CD4-positive, alpha-beta T cell treated with Interleukin-1 beta for 1 hour (primary cell): Measurements from ENCODE around the gene PIK3R5.
A peak's percentile ranks its signal among the peaks of the same experiment; 100 is the strongest.

Experiments
- DNase-seq, 2 donors: peaks; one replicate each; pipeline ENCODE4 v3.0.0-alpha.2; 2020 to 2022

PIK3R5 gene

DNA sequence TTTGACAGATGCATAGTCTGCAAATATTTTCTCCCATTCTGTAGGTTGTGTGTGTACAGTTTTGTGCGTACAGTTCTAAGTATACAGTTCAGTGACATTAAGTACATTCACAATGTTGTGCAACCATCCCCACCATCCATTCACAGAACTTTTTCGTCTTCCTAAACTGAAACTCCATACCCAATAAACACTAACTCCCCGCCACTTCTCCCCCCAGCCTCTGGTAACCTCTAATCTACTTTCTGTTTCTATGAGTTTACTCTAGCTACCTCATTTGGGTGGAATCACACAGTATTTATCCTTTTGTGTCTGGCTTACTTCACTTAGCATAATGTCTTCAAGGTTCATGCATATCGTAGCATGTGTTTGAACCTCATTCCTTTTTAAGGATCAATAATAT, 14.3 kb downstream of the PIK3R5 start:
- peak in 1 of 2 donors; percentile 28 for DNase-seq

DNA sequence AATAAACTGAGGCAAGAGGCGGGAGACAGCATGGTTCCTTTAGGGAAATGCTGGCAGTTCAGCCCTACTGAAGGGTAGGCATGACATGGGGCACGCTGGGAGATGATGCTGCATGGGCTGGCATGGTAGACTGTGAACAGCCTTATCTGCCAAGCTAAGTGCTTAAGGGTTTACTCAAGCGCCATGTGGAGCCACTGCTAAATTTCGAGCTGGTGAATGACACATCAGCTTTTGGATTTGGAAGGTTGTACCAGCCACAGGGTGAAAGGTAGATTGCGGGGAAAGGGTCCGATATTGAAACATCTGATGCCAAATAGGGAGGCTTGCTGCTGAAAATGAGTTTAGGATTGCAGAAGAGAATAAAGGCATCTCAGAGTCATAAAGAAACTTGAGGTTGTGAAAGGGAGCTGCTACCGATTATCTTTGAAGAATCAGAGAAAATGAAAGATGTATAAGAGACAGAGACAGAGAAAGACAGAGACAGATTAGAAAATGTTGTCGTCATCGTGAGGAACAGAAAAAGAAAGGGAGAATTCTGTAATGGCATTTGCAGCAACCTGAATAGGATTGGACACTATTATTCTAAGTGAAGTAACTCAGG, 16.3 kb downstream of the PIK3R5 start:
- no peak for DNase-seq

DNA sequence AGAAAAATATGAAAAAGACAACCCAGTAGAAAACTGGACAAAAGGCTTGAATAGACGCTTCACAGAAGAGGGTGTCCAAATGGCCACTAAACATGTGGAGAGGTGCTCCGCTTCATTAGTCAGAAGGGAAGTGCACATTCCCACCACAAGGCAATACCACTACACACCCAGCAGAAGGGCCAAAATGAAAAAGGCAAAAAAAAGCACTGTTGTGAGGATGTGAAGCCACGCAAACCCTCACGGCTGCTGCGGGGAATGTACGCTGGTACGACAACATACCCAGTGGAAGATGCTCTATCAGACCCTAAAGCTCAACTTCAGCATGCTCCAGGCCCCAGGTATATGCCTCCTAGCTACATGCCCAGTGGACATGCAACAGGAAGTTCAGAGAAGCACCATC, 17.0 kb downstream of the PIK3R5 start:
- no peak for DNase-seq

DNA sequence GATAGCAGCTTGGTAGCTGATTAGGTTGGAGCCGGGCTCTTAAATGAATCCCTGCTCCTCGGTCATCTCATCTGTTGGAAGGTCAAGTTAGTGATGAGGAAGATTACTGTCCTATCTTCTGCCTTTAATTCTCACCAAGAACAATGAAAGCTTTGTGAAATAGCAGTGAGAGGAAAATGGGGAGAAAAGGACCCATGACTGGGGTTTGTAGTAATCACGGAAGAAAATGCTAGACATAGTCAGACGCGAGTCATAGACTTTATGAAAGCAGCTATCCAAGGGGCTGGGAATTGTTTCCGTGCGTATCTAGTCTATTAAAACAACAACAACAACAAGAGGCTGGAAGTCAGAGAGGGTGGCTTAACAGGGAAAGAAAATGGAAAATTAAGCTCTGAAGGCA, 18.3 kb downstream of the PIK3R5 start:
- DNase-seq = no peak

DNA sequence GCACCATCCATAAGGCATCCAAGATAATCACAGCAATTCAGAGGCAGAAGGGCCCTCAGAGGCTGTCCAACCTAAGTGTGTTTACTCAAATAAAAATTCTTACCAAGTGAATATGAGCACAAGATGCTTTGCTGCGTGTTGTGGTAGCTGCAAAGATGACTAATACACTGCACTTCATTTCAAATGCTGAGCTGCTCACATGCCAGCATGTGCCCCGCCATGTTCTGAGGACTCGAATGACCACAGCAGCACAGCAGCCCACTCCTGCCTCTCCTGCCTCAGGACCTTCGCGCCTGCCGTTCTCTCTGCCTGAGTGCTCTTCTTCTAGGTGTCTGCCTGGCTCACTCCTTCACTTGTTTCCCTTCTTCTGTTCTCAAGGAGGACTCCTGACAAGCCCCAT, 19.0 kb downstream of the PIK3R5 start:
- no peak for DNase-seq

DNA sequence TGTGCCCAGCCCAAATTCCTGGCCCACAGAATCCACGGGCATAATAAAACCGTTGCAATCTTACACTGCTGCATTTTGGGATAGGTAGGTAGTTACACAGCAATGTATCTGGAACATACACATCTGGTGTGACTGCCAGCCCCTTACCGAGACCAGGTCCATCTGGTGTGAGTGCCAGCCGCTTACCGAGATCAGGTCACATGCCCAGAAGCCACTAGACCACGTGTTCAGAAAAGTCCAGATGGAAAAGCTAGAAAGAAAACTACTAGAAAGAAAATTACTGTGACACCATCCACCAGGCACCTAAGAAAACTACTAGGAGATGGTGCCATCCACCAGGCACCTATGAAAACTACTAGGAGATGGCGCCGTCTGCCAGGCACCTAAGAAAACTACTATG, 19.4 kb downstream of the PIK3R5 start:
- DNase-seq = no peak

DNA sequence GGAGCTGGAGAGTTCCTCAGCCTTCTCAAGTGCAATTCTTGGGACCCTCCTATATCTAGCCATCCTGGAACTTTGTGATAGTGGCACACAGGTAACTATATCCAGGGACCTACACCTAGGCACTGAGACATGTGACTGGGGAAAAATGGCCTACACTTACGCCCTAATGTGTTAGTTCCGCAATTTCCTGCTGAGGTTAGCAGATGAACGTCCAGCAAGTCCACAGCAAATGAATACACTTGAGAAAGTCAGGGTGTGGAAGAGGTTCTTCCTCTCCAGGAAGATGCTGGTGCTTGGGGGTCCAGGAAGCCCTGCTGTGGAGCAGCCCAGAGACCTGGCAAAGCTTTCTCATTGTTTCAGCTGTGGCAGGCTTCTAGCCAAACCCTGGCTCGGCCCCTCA, 20.8 kb downstream of the PIK3R5 start:
- no peak for DNase-seq

DNA sequence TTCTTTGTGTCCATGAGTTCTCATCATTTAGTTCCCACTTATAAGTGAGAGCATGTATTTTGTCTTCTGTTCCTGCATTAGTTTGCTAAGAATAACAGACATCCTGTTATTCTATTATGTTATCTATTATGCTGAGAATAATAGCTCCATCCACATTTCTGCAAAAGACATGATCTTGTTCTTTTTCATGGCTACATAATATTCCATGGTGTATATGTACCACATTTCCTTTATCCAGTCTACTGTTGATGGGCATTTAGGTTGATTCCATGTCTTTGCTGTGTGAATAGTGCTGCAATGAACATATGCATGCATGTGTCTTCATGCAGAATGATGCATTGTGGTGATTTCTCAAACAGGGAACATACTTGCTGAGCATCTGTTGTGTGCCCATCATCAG, 21.4 kb downstream of the PIK3R5 start:
- DNase-seq = no peak

DNA sequence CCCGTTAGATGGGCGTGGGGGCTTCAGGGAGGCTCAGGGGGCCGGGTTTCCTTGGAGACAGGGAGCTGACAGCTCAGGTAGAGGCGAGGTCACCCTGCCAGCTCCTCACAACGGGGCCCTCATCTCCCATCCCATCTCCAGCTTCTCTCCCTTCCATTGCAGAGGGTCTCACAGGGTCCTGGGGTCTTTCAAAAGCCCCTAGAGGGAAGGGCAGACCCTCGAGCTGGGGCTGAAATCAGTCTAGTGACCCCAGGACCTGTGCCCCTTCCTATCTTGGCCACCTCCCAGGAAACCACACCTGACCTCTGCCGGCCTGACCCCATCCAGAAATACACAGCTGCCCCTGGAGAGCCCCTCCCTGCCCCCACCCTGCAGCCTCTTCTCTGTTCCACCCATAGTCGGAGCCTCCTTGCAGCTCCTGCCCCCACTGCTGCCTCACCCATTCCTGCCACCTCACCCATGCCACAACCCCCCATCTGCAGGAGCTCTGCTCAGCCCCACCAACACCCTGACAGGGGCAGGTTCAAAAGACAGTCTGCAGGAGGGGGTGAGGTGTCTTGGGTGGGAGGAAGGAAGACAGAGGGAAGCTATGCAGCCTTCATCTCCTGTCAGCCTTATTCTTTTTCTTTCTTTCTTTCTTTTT, 23.4 kb downstream of the PIK3R5 start:
- peak; percentile 52 to 56 for DNase-seq

DNA sequence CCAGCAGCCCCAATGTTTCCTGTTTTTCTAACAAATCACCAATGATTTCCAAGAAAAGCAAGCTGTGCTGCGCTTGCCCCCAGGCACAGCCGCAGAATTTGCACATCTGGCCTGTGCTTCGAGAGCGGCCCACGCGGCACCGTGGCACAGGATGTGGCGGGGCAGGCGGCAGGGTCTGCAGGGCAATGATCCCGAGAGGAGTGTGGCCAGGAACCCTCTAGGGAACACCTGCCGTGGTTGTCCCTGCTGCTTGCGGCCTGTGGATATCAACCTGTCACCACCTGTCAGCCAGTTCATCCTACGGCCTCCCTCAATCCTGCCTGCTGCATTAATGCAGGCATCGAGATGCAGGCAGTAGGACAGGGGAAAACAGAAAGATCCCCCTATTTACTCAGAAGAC, 24.0 kb downstream of the PIK3R5 start:
- DNase-seq = peak; percentile 64 to 70

DNA sequence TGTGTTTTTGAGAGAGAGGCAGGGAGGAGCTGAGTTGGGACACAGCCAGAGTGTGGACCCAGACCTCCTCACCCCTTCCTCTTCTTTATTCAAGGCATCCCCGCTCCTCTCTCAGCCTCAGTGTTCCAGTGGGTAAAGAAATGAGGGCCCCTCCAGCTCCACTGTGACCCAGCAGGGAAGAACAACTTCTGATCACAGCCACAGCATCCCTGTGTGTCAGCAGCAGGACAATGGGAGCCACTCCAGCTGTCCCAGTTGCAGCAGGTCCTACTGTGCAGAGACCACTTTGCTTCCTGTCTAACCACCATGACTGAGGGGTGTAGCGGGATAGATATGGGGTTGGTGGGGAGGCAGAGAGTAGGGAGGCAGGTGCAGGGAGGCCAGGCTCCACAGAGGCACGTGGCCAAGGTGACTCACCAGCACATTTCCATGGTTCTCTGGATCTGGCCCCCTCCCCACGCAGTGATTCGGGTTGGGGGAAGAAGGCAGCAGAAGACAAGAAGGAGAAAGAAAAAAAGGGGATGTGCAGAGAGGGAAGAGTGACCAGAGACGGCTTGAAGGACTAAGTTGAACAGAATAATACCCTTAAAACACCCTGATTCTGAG, 24.5 kb downstream of the PIK3R5 start:
- DNase-seq = no peak

DNA sequence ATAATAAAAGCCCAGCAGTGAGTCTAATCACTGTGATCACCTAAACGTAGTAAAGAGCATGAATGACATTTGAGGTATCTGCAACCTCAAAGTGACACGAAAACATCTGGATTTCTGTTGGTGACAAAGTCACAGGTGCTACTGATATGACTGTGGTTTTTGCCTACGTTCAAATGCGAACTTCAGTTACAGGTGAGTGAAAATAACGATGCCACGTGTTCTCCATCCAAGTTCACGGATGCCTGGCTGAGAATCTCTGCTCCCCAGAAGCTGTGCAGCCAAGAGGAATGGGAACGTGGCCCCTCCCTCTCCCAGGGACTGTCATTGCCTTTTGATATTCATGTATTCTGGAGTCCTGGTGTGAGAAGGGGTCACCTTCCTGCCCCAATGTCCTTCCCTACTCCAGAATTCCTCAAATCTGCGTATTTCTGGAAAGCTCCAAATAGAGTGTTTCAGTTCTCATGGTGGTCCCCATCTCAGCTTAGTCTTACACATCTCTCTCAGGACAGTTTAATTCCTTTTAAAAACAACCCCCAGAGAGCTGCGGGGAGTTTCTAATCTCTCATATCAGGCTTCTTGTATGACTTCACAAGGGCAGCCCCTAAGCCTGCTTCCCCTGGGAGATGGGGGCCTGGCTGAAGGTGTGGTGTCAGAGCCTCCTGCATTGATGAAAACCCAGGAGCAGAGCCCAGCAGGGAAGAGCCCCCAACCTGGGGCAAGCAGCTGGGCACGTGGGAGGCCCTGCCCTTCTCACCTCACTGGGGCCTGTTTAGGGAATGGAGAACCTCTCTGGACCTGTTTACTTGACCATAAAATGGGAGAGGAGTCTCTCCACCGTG, 25.8 kb downstream of the PIK3R5 start:
- DNase-seq = peak in 1 of 2 donors; percentile 47

DNA sequence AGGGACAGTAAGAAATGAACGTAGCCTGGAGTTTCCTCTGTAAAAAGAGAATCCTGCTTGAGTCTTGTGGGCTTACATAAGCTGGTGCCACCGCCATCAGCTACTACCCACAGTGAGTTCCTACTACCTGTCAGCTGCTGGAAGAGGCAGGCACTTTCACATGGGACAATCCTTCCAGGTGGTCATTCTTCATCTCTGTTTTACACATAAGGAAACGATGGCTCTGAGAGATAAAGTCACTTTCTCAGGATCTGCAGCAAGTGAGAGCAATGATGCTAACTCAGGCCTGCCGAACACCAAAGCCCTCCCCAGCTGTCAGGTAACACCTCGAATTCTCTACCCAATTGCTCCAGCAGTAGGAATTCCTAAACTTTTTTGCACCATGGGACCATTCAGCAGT, 26.6 kb downstream of the PIK3R5 start:
- DNase-seq = no peak

DNA sequence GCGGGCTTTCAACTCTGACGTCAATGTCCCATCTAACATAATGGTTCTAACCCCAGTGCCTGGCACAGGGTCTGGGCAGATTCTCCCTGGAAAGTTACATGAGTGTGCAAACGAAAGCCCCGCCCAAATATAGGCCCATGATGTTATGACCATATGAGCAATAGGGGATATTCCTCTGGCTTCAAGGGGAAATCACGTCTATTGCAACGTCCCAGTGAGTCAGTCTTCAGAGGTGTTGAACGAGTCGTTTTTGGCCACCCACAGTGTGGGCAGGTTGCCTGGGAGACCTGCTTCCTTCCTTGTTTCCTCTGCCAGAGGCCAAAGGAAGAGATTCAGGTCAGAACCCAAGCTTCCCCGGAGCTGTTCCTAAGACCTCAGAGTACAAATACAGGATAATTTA, 30.3 kb downstream of the PIK3R5 start:
- peak; percentile 71 to 85 for DNase-seq

DNA sequence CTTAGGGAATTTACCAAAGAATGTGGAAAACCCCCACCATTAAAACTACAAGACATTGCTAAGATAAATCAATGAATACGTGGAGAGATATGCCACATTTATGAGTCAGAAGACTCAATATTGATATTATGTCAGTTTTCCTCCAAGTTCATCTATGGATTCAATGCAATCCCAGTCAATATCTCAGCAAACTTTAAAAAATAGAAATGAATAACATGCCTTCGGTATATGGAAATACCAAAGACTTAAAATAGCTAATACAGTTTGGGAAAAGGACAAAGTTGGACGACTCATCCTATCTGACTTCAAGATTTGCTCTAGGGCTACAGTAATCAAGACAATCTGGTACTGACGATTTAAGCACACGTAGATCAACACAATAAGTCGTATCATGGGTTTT, 31.2 kb downstream of the PIK3R5 start:
- DNase-seq = no peak

DNA sequence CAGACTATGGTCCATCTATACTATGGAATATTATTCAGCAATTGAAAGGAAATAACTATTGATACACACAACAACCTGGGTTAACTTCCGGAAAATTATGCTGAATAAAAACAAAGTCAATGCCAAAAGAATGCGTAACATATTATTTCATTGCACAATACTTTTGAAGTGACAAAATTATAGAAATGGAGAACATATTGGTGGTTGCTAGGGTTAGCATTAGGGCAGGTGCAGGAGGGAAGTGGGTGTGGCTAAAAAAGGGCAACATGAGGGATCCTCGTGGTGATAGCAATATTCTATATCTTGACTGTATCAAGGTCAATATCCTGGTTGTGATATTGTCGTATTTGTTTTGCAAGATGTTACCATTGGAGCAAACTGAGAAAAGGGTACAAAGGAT, 34.9 kb downstream of the PIK3R5 start:
- no peak for DNase-seq

DNA sequence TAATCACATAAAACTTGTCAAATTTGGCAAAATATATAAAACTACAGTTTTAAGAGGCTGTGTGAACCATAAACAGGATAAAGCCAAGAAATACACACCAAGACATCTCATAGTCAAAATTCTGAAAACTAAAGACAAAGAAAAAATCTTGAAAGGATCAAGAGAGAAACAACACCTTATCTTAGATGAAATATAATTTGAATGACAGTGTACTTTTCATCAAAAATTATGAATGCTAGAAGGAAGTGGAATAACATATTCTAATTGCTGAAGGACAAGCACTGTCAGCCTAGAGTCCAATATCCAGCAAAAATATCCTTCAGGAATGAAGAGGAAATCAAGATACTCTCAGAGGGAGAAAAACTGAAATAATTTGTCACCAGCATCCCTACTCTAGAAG, 37.2 kb downstream of the PIK3R5 start:
- DNase-seq = no peak

DNA sequence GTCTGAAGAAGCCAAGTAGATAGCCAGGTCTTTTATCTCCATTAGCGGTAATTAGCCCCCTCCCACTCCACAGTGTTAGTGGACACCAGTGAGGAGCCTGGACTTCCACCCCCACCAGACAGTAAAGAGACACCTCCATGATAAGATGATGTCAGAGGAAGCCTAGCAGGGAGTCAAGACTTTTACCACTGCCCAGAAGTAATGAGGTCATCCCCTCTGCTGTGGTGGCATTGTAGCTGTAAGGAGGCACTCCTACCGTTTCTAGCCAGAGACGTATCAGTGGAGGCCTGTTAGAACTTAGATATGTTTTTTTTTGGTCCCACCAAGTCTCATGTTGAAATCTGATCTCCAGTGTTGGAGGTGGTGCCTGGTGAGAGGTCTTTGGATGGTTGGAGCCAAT, 38.1 kb downstream of the PIK3R5 start:
- no peak for DNase-seq

DNA sequence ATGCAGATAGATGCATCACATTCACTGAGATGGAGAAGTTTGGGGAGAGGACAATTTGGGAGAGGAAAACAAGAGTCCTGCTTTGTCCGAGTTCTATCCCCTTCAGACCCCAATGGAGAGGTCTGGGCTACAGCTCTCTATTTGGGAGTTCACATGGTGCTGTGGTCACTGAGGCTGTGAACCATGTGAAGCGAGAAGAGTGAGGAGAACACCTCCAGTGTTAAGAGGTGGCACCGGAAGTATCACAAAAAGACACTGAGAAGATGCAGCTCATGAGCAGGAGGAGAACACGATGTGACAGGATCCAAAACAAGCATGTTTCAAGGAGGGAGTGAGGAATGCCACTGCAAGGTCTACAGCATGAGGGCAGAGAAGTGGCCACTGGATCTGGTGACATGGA, 39.7 kb downstream of the PIK3R5 start:
- peak in 1 of 2 donors; percentile 32 for DNase-seq

DNA sequence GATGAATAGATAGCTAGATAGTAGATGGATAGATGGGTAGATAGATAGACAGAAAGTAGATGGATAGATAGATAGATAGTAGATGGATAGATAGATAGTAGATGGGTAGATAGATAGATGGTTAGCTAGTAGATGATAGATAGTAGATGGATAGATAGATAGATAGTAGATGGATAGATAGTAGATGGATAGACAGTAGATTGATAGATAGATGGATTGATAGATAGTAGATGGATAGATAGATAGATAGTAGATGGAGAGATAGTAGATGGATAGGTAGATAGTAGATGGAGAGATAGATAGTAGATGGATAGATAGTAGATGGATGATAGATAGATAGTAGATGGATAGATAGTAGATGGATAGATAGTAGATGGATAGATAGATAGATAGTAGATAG, 40.4 kb downstream of the PIK3R5 start:
- no peak for DNase-seq

DNA sequence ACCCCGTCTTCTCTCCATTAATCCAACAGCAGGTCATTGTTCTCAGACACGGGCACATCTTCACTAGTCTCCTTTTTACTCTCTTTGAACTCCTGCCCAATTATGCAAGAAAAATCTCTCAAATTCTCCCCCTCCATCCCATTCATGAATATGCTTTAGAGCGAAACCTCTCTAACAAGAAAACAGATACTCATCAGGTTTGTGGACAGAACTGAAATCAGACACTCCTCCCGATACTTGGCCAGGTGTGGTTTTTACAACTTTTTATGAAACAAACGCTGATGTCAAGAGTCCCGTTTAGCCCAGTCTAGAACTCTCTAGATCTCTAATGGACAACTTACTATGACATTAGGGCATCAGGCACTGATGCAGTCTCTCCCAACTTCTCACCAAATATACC, 40.9 kb downstream of the PIK3R5 start:
- no peak for DNase-seq

DNA sequence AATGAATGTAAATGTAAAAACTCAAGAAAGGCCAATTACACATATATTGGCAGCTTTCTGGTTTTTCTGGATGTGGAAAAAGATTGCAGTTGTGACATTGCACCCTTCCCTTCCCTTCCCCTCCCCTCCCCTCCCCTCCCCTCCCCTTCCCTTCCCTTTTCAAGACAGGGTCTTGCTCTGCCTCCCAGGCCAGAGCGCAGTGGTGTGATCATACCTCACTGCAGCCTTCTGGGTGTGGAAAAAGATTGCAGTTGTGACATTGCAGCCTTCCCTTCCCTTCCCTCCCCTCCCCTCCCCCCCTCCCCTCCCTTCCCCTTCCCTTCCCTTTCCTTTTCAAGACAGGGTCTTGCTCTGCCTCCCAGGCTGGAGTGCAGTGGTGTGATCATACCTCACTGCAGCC, 41.7 kb downstream of the PIK3R5 start:
- no peak for DNase-seq

DNA sequence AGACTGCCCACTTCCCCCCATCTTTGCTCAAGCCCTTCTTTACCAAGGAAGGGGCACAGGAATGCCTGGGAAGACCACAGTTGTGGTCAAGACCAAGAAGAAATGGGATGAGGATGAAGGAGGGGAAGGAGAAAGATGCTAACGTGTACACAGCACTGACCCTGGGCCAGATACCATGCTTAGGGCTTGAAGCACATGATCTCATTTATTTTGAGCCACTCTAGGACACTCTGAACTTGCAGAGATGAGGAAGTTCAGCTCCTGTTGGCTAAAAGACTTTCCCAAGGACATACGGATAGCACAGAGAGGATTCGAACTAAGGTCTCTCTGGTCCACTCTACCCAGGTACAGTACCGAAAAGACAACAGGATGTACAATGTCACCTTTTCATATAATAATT, 42.6 kb downstream of the PIK3R5 start:
- no peak for DNase-seq

DNA sequence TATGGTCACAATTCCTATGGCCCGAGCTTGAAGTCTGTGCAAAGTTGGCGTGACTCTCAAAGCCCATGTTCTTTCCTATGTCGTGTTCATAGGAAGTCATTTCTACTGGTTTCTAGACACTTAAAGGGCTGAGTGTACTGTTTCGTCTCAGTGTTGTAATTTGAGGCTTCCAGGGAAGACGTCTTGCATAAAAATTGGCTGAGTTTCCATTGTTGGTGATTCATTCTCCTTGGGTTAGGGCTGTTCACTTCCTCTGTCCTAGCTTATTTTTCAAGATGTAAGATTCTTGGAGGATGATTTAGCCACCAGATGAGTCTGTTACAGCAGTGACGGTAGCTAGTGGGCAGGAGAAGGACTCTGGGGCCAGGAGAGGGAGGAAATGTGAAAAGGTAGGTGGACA, 43.1 kb downstream of the PIK3R5 start:
- peak in 1 of 2 donors; percentile 38 for DNase-seq
